Neutrophil (primary cell): ENCODE measurements around the gene NCKAP5L.

Experiments used
- H3K27ac ChIP-seq: fragments of 200-600 bp; sonication (generic); 2 replicates; pipeline ENCODE4 v1.5.1; 2016; ENCODE audit warnings: mild to moderate bottlenecking, moderate library complexity
- H3K27me3 ChIP-seq: fragments of 200-600 bp; sonication (generic); 2 replicates; pipeline ENCODE4 v1.6.0; 2016; ENCODE audit warnings: mild to moderate bottlenecking
- H3K36me3 ChIP-seq: fragments of 200-600 bp; sonication (generic); 2 replicates; pipeline ENCODE4 v1.5.1; 2017
- H3K4me1 ChIP-seq, 2 experiments: fragments of 200-600 bp in 1 of 2; sonication (generic) in 1 of 2; 1 replicate in 1 of 2; 2 replicates in 1 of 2; pipeline versions ENCODE4 v1.5.1 to v1.6.1; 2013 to 2016; ENCODE audit warnings: low read depth in 1 of 2, low read length in 1 of 2, mild to moderate bottlenecking in 1 of 2, moderate library complexity in 1 of 2; ENCODE audit not compliant: control insufficient read depth in 1 of 2, insufficient read depth in 1 of 2
- H3K4me3 ChIP-seq, 2 experiments: fragments of 200-600 bp in 1 of 2; sonication (generic) in 1 of 2; 1 replicate in 1 of 2; 2 replicates in 1 of 2; pipeline ENCODE4 v1.5.1; 2013 to 2016; ENCODE audit warnings: low read depth in 1 of 2, low read length in 1 of 2, mild to moderate bottlenecking in 1 of 2, moderate library complexity in 1 of 2
- H3K9me3 ChIP-seq: fragments of 200-600 bp; sonication (generic); 2 replicates; pipeline ENCODE4 v1.5.1; 2016
- TF ChIP-seq, protein P1 (sequence below): fragments of 200-600 bp; sonication (generic); IDR thresholded peaks from 2 replicates; pipeline ENCODE4 v1.5.1; 2016; ENCODE audit warnings: antibody characterized with exemption

Gene NCKAP5L

DNA sequence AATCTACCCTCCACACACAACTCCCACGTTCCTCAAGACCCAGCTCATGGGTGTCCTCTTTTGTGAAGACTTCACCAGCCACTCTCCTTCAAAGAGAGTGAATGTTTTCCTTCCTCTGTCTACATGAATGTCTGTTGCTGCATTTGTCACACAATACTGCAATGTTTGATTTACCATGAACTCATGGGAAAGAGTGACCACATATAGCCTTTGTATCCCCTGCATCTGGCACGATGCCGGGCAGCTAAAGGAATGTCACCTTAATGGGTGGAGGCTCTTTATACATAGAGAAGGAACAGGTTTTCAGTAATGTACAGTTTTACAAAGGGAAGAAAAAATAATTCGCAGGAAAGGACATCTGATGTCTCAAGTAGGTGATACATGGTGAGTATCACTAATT lies 26.8 kb upstream of the NCKAP5L start:
- Histone ChIP-seq H3K27ac (no peak overlapping the region), H3K4me3 (no peak overlapping the region), H3K27me3 (peaks cover 66% of the 10 kb centered on the region), H3K9me3 (no peaks in the 10 kb centered on the region), H3K4me1 (no peaks in the 10 kb centered on the region), H3K36me3 (no peaks in the 10 kb centered on the region)
- TF ChIP-seq, protein P1, sequence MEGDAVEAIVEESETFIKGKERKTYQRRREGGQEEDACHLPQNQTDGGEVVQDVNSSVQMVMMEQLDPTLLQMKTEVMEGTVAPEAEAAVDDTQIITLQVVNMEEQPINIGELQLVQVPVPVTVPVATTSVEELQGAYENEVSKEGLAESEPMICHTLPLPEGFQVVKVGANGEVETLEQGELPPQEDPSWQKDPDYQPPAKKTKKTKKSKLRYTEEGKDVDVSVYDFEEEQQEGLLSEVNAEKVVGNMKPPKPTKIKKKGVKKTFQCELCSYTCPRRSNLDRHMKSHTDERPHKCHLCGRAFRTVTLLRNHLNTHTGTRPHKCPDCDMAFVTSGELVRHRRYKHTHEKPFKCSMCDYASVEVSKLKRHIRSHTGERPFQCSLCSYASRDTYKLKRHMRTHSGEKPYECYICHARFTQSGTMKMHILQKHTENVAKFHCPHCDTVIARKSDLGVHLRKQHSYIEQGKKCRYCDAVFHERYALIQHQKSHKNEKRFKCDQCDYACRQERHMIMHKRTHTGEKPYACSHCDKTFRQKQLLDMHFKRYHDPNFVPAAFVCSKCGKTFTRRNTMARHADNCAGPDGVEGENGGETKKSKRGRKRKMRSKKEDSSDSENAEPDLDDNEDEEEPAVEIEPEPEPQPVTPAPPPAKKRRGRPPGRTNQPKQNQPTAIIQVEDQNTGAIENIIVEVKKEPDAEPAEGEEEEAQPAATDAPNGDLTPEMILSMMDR = no peak

DNA sequence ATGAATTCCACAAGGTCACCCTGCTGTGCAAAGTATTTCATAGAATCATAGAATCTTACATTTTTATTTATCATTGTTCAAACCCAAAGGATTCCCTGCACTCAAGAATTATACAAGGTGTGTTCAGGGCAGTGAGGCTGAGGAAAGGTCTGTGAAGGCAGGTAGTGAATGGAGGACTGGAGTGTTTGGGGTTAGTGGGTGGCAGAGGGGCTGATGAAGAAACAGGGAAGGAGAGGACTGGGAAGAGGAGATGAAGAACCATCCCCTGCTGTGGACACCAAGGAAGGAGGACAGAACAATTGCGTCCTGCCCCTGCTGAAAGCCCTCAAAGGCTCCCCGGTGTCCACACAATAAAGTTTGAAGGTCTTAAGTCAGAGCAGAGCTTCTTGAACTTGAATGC lies 25.5 kb upstream of the NCKAP5L start:
- no peaks in the 10 kb centered on the region for H3K36me3 ChIP-seq

DNA sequence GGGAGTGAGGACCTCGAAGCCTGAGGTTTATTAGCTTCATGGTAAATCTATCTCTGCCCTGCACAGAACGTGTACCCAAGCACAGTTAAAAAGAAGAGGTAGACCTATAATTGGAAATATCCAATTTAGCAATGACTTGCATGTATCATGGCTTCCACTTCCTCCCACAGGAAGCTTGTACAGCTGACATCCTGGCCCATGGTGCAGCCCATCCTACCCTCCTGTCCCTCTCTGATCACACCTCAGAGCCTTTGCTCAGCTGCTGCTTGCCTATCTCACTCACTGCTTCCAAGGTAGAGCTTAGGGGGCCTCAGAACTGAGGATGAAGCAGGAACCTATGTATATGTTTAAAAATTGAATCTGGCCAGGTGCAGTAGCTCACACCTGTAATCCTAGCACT lies 18.9 kb upstream of the NCKAP5L start:
- TF ChIP-seq, protein P1 = no peak
- Histone ChIP-seq H3K4me1 (peaks cover 12% of the 10 kb centered on the region in 2 experiments), H3K4me3 (no peak overlapping the region), H3K9me3 (no peaks in the 10 kb centered on the region), H3K36me3 (no peaks in the 10 kb centered on the region), H3K27me3 (peaks cover 57% of the 10 kb centered on the region), H3K27ac (no peak overlapping the region)

More for the DNA sequence above, 25.5 kb upstream of the NCKAP5L start:
- Histone ChIP-seq H3K4me1 (no peaks in the 10 kb centered on the region), H3K9me3 (no peaks in the 10 kb centered on the region), H3K4me3 (no peak overlapping the region), H3K27me3 (peaks cover 69% of the 10 kb centered on the region), H3K27ac (no peak overlapping the region)
- TF ChIP-seq, protein P1 = no peak

DNA sequence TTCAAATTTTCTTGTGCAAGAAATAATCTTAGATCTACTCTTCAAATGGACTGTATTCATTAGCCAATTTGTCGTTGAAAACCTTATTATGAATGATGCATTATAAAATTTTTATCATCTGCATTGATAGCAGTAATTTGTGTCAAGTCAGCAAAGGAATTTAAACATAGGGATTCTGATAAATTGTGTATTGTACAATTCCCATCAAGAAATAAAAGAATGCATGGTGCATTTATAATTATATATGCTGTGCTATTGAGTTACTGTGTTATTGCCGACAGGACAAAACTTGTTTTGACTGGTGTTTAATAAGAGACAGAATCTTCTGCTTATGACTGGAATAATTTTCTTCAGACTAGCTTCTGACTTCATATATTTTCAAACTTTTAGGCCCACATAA lies 17.8 kb upstream of the NCKAP5L start:
- peaks cover 46% of the 10 kb centered on the region for H3K27me3 ChIP-seq

DNA sequence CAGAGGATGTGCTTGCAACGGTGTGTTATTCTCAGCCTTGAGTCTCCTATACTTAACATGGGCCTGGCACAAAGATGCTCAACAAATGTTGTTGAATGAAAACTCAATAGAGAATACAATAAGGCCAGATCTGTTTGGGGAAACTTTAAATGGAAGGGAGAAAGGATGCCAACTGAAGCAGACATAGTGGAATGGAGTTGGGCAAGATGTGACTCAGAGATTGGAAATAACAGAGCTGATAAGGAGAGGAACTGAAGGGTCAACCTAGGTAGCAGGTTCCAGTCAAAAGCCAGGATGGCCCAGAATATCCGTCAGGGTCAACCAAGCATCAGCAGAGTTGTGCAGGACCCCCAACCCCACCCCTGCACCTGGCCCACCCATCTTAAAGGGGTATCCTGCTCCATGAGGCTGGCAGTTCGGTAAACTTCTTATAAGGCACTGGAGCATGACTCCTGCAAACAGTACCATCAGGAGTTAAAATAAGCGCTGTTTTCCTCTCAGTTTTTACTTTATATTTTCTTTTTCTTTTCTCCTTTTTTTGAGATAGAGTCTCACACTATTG lies 15.7 kb upstream of the NCKAP5L start:
- TF ChIP-seq, protein P1 = no peak
- Histone ChIP-seq H3K27me3 (peaks cover 25% of the 10 kb centered on the region), H3K4me3 (no peak overlapping the region), H3K9me3 (no peaks in the 10 kb centered on the region), H3K27ac (no peak overlapping the region), H3K4me1 (peaks cover 15 to 19% of the 10 kb centered on the region in 2 experiments), H3K36me3 (no peaks in the 10 kb centered on the region)

More for the DNA sequence above, 17.8 kb upstream of the NCKAP5L start:
- no peak overlapping the region for H3K27ac ChIP-seq
- H3K4me3 ChIP-seq = no peak overlapping the region
- H3K4me1 ChIP-seq = peaks cover 15 to 19% of the 10 kb centered on the region in 2 experiments
- TF ChIP-seq, protein P1 = no peak
- H3K36me3 ChIP-seq = no peaks in the 10 kb centered on the region
- no peaks in the 10 kb centered on the region for H3K9me3 ChIP-seq
